AG04449 (cell line): ENCODE measurements around the gene AFF3.

Experiments used
- CTCF ChIA-PET: fragments of 350-600 bp; formaldehyde crosslinking; extraction: SDS; loops from one replicate; lab custom pipeline; 2021; ENCODE audit warnings: antibody characterized with exemption; lab: Yijun Ruan, JAX
- POLR2A ChIA-PET: fragments of 400-600, 350-600 bp; formaldehyde crosslinking; extraction: SDS; loops from one replicate; lab custom pipeline; 2020; ENCODE audit warnings: antibody characterized with exemption, inconsistent platforms; lab: Yijun Ruan, JAX
- DNase-seq: peaks from one replicate; pipeline ENCODE4 v3.0.0-alpha.2; 2010; ENCODE audit warnings: low read depth, low spot score
- H3K4me3 ChIP-seq: 2 replicates; pipeline ENCODE4 v1.5.1; 2011; ENCODE audit warnings: low read depth, mild to moderate bottlenecking, control low read depth, low read length
- TF ChIP-seq, protein P1 (sequence below): IDR thresholded peaks from one replicate; pipeline ENCODE4 v1.5.1; 2011; ENCODE audit warnings: mild to moderate bottlenecking, moderate library complexity, low read length, control low read depth, inconsistent platforms; ENCODE audit not compliant: insufficient read depth; ENCODE audit errors: missing control alignments

AFF3 gene

DNA sequence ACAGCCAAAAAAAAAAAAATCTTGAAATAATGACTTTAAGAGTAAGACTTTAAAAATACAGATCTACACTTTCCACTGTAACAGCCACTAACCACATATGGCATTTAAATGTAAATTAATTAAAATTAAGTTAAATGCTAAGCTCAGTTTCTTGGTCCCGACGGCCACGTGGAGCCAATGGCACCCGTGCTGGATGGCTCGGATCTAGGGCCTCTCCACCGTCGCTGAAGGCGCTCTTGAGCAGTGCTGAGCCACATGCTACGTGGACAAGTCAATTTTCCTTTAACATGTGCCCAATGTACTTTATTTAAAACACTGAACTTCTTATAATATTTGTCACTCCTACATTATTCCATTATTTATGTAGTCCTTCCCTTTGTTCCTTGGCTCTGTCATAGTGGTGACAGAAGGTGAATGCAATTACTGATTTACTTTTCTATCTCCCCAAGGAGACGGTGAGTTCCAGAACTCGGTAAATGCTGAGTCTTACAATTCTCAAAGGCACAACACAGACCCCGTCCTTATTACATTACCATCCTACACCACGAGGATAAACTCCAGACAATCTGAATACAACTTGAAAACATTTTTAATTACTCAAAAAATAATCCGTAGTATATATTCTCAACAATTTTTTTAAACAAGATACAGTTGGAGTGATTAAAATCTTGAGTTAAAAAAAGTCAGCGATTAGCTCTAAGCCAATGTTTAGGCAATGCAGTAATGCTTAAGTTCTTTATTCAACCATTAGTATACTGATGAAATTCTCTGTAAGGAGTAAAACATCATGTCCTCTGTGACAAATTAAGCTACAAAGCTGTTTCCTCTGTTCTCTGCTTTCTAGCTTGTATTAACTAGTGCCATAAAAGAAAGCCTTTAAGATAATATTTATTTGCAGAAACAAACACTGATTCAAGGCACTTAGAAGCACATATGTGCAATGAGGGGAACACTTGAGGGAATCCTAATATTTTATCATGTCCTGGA is 95.1 kb downstream of the AFF3 start:
- POLR2A ChIA-PET = no interaction called here
- CTCF ChIA-PET = interaction anchor here (1.0 to 1.5 kb wide), 3 partner anchors 9 to 216 kb away, joined by 3 to 4 read pairs (median 4); no protein-coding TSS in a partner anchor

DNA sequence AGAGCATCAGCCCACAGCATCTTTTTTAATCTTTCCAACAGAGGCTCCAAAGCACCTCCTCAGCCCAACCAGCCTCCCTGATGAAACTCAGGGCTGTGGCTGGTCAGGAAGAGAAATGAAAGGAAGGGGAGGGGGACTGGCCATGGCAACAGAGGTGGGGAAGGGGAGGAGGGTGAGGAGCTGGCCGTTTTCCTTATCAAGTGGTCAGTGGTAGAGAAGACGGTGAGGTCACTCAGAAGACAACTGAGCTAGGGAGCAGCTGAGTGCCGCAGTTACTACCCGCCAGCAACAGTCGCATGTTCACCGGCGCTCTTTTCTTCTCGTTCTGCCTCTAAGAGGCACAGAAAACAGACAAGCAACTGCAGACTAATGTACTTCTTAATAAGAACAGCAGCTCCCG is 97.4 kb downstream of the AFF3 start:
- CTCF ChIA-PET = interaction anchor here (1.3 kb wide), 1 partner anchor 13 kb away, joined by 5 read pairs; no protein-coding TSS in a partner anchor
- H3K4me3 ChIP-seq = no peak overlapping the region
- POLR2A ChIA-PET = no interaction called here
- DNase-seq = no peak
- TF ChIP-seq, protein P1, sequence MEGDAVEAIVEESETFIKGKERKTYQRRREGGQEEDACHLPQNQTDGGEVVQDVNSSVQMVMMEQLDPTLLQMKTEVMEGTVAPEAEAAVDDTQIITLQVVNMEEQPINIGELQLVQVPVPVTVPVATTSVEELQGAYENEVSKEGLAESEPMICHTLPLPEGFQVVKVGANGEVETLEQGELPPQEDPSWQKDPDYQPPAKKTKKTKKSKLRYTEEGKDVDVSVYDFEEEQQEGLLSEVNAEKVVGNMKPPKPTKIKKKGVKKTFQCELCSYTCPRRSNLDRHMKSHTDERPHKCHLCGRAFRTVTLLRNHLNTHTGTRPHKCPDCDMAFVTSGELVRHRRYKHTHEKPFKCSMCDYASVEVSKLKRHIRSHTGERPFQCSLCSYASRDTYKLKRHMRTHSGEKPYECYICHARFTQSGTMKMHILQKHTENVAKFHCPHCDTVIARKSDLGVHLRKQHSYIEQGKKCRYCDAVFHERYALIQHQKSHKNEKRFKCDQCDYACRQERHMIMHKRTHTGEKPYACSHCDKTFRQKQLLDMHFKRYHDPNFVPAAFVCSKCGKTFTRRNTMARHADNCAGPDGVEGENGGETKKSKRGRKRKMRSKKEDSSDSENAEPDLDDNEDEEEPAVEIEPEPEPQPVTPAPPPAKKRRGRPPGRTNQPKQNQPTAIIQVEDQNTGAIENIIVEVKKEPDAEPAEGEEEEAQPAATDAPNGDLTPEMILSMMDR = no peak

More for the DNA sequence above, 95.1 kb downstream of the AFF3 start:
- H3K4me3 ChIP-seq = no peak overlapping the region
- TF ChIP-seq, protein P1 = no peak
- DNase-seq = no peak

DNA sequence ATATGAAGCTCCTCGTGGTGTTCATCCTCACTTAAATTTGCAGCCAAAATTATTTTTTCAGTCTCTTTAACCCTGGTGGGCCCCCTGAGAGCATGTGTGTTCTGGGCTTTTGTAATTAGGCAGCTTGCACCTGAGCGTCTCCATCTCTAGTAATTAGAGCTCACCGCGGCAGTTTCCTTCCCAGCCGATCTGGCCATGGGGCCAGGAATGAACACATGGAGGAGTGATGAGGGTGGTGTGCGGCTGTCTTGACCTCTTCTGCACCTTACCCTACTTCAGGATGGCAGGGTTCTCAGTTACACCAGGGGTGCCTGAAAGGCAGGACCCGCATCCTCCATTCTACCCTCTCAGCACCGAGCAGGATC is 98.5 kb downstream of the AFF3 start:
- CTCF ChIA-PET = interaction anchor here (0.8 to 3.6 kb wide), 3 partner anchors 9 to 12 kb away, joined by 3 to 17 read pairs (median 4); no protein-coding TSS in a partner anchor
- TF ChIP-seq, protein P1 = no peak
- no peak for DNase-seq
- H3K4me3 ChIP-seq = no peak overlapping the region
- POLR2A ChIA-PET = no interaction called here

DNA sequence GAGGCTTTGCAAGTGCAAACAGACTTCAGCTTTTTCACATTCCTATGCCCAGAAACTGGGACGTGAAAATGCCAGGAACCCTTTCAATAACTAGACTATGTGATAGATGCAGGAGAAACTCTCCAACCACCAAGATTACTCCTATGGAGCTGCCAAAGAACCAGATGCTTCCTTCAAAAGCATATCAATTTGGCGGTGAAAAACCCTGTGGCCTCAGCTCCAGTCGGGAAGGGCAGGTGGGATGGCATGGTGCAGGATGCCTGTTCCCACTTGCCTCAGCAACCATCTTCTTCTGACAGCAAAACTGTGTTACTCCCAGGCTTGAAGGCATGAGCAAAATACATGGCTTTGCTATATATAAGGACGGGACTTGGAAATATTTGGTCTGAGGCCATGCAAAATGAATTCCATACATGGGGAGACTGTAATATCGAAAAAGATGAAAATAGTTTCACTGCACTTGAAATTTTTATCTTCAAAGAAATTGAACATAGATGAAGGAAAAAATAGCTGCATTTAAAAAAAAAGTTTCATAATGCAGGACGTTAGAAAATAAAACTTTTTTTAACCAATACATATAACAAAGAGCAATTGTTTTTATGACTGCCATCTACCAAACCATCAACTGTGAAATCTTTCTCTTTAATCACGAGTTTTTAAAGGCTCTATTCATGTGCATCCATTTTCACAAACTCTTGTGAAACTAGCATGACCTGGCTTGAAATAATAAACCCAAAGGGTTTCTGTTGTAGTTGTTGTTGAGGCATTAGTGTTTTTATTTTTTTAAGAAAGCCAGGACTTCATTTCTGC is 99.1 kb downstream of the AFF3 start:
- POLR2A ChIA-PET = no interaction called here
- no peak overlapping the region for H3K4me3 ChIP-seq
- TF ChIP-seq, protein P1 = no peak
- DNase-seq = no peak
- CTCF ChIA-PET = interaction anchor here (0.8 to 3.6 kb wide), 4 partner anchors 9 to 14 kb away, joined by 3 to 17 read pairs (median 4); no protein-coding TSS in a partner anchor

DNA sequence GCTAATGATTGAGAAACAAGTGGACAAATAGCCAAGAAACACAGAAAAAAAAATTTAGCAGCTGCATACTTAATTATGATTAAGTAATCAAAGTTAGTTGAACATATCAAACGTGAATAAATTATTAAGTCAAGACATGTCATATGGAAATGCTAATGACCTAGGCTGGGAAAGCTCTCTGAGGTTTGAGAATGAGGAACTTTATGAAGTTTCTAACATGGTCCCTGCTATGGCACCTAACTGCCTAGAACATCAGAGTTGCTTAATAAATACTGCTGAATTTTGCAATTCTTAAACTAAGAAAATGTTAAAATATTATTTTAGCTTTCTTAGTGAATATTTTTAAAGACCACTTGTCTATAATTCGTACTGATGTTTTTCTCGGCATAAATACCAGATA is 99.8 kb downstream of the AFF3 start:
- TF ChIP-seq, protein P1 = no peak
- no peak overlapping the region for H3K4me3 ChIP-seq
- CTCF ChIA-PET = interaction anchor here (1.4 to 3.6 kb wide), 2 partner anchors 10 to 15 kb away, joined by 3 to 17 read pairs; no protein-coding TSS in a partner anchor
- DNase-seq = no peak
- POLR2A ChIA-PET = no interaction called here
